K562 (cell line): ENCODE data around the gene AGO4. TPM values are rescaled to one million over a fixed set of nuclear protein-coding genes. Genes with fewer than 3 reads are reported as not detected.

Experiments
- CTBP1 ChIP-seq: fragments of 450-650 bp; IDR thresholded peaks from 2 replicates; pipeline ENCODE4 v1.6.1; 2016; ENCODE audit warnings: borderline replicate concordance
- MAFK ChIP-seq: IDR thresholded peaks from 2 replicates; pipeline ENCODE4 v1.6.1; 2011; ENCODE audit warnings: low read length, improper control_type of control experiment
- MBD2 ChIP-seq: sonication (generic); IDR thresholded peaks from 2 replicates; pipeline ENCODE4 v1.6.1; 2016; ENCODE audit warnings: low read depth, borderline replicate concordance
- POLR2A ChIP-seq: fragments of 450-650 bp; conservative IDR thresholded peaks from 2 replicates; pipeline ENCODE4 v1.6.1; 2016
- PYGO2 ChIP-seq: fragments of 450-650 bp; IDR thresholded peaks from 2 replicates; pipeline ENCODE4 v1.6.1; 2016; ENCODE audit warnings: mild to moderate bottlenecking, missing genetic modification characterization, moderate library complexity, missing compliant biosample characterization
- SIN3B ChIP-seq: fragments of 450-650 bp; IDR thresholded peaks from 2 replicates; pipeline ENCODE4 v1.6.1; 2017; ENCODE audit warnings: low read depth, mild to moderate bottlenecking, moderate library complexity
- TSC22D4 ChIP-seq: fragments of 450-650 bp; IDR thresholded peaks from 2 replicates; pipeline ENCODE4 v1.6.1; 2016; ENCODE audit warnings: missing genetic modification characterization, missing biosample characterization, control low read depth
- YBX1 ChIP-seq: fragments of 450-650 bp; IDR thresholded peaks from 2 replicates; pipeline ENCODE4 v1.7.1; 2016; ENCODE audit warnings: mild to moderate bottlenecking
- ZNF79 ChIP-seq: fragments of 250-450 bp; sonication (Bioruptor Pico); IDR thresholded peaks from 2 replicates; pipeline ENCODE4 v1.4.0; 2020; ENCODE audit warnings: low read depth, mild to moderate bottlenecking, moderate library complexity
- polyA plus RNA-seq, 8 experiments: library from polyadenylated mRNA; depleted of rRNA in 4 of 8; stranded (reverse) in 5 of 8; unstranded in 3 of 8; fragments of >200 nt; fragmentation: Nextera tagmentation in 2 of 8; fragmentation: Illumina TruSeq in 1 of 8; extraction: Ambion mirVana in 2 of 8; extraction: Trizol in 1 of 8; gene quantifications; 2 replicates each; pipeline versions ENCODE4 v1.2.1 to v1.2.3, GENCODE V29; 2011 to 2014; ENCODE audit warnings: inconsistent platforms in 1 of 8, missing spikeins in 1 of 8
- total RNA-seq, 7 experiments: library from RNA; depleted of rRNA in 6 of 7; stranded (reverse); fragments of >200 nt in 6 of 7; fragmentation: Illumina TruSeq in 2 of 7; extraction: Trizol in 2 of 7; gene quantifications; 2 replicates each; pipeline versions ENCODE4 v1.2.1 to v1.2.3, GENCODE V29; 2011 to 2021; ENCODE audit warnings: low replicate concordance in 1 of 7
- TF ChIP-seq, protein P1 (sequence below): fragments of 200-600 bp; sonication (generic); IDR thresholded peaks from one replicate; pipeline ENCODE4 v1.6.1; 2012; ENCODE audit warnings: mild to moderate bottlenecking, low read depth, low read length, inconsistent platforms
- TF ChIP-seq, protein P2 (sequence below), 2 experiments: IDR thresholded peaks; 2 replicates each; pipeline ENCODE4 v1.6.1; 2011; ENCODE audit warnings: borderline replicate concordance in 1 of 2, control low read depth in 1 of 2, low read depth in 1 of 2, low read length in 1 of 2, mild to moderate bottlenecking in 1 of 2, mixed read lengths in 1 of 2, moderate library complexity in 1 of 2; ENCODE audit not compliant: insufficient read depth in 1 of 2, insufficient read length in 1 of 2, poor library complexity in 1 of 2, severe bottlenecking in 1 of 2; ENCODE audit errors: extremely low read depth in 1 of 2
- TF ChIP-seq, protein P3 (sequence below): IDR thresholded peaks from 2 replicates; pipeline ENCODE4 v1.6.1; 2014; ENCODE audit warnings: antibody characterized with exemption

The AGO4 gene
- total and polyA plus RNA-seq, 9 of the 15 experiments (the other 6 are each of a cell fraction or from before 2014, with no cell fraction given): 1.3 to 10.5 (median 6.5) TPM

DNA sequence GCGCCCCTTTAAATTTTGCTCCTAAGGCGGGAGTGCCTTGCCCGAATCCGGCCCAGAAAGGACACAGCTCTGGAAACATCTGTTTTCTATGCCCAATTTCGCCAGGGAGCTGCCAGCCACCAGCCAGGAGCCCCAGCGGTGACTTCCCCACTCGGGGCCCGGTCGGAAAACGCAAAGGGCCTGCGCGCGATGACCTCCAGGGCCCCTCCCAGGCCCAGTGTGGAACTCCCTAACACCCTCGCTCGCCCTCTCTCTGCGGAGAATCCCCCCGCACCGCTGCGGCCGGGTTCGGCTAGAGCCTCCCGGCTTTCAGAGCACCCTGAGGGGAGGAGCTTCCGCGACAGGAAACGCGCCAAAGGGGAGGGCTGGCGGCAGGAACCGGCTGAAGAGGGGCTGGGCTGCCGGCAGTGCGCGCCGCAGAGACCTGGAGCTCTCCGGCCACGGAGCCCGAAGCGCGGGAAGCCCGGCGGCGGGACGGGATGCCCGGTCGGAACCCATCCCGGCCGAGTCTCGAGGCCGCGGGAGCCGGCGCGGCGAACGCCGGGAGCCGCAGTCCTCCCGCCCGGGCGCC lies 38.5 kb upstream of the AGO4 start (continued):
- TF ChIP-seq, protein P1, sequence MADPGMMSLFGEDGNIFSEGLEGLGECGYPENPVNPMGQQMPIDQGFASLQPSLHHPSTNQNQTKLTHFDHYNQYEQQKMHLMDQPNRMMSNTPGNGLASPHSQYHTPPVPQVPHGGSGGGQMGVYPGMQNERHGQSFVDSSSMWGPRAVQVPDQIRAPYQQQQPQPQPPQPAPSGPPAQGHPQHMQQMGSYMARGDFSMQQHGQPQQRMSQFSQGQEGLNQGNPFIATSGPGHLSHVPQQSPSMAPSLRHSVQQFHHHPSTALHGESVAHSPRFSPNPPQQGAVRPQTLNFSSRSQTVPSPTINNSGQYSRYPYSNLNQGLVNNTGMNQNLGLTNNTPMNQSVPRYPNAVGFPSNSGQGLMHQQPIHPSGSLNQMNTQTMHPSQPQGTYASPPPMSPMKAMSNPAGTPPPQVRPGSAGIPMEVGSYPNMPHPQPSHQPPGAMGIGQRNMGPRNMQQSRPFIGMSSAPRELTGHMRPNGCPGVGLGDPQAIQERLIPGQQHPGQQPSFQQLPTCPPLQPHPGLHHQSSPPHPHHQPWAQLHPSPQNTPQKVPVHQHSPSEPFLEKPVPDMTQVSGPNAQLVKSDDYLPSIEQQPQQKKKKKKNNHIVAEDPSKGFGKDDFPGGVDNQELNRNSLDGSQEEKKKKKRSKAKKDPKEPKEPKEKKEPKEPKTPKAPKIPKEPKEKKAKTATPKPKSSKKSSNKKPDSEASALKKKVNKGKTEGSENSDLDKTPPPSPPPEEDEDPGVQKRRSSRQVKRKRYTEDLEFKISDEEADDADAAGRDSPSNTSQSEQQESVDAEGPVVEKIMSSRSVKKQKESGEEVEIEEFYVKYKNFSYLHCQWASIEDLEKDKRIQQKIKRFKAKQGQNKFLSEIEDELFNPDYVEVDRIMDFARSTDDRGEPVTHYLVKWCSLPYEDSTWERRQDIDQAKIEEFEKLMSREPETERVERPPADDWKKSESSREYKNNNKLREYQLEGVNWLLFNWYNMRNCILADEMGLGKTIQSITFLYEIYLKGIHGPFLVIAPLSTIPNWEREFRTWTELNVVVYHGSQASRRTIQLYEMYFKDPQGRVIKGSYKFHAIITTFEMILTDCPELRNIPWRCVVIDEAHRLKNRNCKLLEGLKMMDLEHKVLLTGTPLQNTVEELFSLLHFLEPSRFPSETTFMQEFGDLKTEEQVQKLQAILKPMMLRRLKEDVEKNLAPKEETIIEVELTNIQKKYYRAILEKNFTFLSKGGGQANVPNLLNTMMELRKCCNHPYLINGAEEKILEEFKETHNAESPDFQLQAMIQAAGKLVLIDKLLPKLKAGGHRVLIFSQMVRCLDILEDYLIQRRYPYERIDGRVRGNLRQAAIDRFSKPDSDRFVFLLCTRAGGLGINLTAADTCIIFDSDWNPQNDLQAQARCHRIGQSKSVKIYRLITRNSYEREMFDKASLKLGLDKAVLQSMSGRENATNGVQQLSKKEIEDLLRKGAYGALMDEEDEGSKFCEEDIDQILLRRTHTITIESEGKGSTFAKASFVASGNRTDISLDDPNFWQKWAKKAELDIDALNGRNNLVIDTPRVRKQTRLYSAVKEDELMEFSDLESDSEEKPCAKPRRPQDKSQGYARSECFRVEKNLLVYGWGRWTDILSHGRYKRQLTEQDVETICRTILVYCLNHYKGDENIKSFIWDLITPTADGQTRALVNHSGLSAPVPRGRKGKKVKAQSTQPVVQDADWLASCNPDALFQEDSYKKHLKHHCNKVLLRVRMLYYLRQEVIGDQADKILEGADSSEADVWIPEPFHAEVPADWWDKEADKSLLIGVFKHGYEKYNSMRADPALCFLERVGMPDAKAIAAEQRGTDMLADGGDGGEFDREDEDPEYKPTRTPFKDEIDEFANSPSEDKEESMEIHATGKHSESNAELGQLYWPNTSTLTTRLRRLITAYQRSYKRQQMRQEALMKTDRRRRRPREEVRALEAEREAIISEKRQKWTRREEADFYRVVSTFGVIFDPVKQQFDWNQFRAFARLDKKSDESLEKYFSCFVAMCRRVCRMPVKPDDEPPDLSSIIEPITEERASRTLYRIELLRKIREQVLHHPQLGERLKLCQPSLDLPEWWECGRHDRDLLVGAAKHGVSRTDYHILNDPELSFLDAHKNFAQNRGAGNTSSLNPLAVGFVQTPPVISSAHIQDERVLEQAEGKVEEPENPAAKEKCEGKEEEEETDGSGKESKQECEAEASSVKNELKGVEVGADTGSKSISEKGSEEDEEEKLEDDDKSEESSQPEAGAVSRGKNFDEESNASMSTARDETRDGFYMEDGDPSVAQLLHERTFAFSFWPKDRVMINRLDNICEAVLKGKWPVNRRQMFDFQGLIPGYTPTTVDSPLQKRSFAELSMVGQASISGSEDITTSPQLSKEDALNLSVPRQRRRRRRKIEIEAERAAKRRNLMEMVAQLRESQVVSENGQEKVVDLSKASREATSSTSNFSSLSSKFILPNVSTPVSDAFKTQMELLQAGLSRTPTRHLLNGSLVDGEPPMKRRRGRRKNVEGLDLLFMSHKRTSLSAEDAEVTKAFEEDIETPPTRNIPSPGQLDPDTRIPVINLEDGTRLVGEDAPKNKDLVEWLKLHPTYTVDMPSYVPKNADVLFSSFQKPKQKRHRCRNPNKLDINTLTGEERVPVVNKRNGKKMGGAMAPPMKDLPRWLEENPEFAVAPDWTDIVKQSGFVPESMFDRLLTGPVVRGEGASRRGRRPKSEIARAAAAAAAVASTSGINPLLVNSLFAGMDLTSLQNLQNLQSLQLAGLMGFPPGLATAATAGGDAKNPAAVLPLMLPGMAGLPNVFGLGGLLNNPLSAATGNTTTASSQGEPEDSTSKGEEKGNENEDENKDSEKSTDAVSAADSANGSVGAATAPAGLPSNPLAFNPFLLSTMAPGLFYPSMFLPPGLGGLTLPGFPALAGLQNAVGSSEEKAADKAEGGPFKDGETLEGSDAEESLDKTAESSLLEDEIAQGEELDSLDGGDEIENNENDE: no peak
- TF ChIP-seq MBD2: no peak; the same call in 1 of the 2 replicates
- TF ChIP-seq, protein P2, sequence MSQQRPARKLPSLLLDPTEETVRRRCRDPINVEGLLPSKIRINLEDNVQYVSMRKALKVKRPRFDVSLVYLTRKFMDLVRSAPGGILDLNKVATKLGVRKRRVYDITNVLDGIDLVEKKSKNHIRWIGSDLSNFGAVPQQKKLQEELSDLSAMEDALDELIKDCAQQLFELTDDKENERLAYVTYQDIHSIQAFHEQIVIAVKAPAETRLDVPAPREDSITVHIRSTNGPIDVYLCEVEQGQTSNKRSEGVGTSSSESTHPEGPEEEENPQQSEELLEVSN (IDR thresholded peaks at IDR 0.05; ENCODE audit: borderline replicate concordance in 1 of 2, extremely low read depth in 1 of 2, insufficient read depth in 1 of 2, insufficient read length in 1 of 2, low read depth in 1 of 2, low read length in 1 of 2, poor library complexity in 1 of 2, severe bottlenecking in 1 of 2): peak in 1 of 2 experiments; percentile 61
- no peak for TF ChIP-seq YBX1
- TF ChIP-seq, protein P3, sequence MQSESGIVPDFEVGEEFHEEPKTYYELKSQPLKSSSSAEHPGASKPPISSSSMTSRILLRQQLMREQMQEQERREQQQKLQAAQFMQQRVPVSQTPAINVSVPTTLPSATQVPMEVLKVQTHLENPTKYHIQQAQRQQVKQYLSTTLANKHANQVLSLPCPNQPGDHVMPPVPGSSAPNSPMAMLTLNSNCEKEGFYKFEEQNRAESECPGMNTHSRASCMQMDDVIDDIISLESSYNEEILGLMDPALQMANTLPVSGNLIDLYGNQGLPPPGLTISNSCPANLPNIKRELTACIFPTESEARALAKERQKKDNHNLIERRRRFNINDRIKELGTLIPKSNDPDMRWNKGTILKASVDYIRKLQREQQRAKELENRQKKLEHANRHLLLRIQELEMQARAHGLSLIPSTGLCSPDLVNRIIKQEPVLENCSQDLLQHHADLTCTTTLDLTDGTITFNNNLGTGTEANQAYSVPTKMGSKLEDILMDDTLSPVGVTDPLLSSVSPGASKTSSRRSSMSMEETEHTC: no peak
- no peak for TF ChIP-seq SIN3B
- no peak for TF ChIP-seq PYGO2 (tag)
- TF ChIP-seq MAFK: no peak; the same call in 1 of the 2 replicates
- no peak for TF ChIP-seq TSC22D4 (tag)
- peak; percentile 54 for TF ChIP-seq CTBP1
- TF ChIP-seq ZNF79 (CRISPR knock-in tag): no peak
- no peak for TF ChIP-seq POLR2A
